Measurements from ENCODE around the gene TUBG1.

- no peak for TF ChIP-seq POLR2A (IDR thresholded peaks at IDR 0.05)
- TF ChIP-seq, protein P1, sequence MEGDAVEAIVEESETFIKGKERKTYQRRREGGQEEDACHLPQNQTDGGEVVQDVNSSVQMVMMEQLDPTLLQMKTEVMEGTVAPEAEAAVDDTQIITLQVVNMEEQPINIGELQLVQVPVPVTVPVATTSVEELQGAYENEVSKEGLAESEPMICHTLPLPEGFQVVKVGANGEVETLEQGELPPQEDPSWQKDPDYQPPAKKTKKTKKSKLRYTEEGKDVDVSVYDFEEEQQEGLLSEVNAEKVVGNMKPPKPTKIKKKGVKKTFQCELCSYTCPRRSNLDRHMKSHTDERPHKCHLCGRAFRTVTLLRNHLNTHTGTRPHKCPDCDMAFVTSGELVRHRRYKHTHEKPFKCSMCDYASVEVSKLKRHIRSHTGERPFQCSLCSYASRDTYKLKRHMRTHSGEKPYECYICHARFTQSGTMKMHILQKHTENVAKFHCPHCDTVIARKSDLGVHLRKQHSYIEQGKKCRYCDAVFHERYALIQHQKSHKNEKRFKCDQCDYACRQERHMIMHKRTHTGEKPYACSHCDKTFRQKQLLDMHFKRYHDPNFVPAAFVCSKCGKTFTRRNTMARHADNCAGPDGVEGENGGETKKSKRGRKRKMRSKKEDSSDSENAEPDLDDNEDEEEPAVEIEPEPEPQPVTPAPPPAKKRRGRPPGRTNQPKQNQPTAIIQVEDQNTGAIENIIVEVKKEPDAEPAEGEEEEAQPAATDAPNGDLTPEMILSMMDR (IDR thresholded peaks at IDR 0.05 in 8 of 11, conservative IDR thresholded peaks at IDR 0.05 in 3 of 11) = no peak
- peak in 1 of 3 donors; percentile 59 for TF ChIP-seq POLR2AphosphoS5 (IDR thresholded peaks at IDR 0.05)
These were observed 14.5 kb downstream of the TUBG1 start for GRCh38 chr17:42623732-42624596.

Data from spleen (tissue), 7 donors.